Retinal pigment epithelial cell (primary cell): ENCODE measurements around the gene PRODH.

ENCODE experiments used
- DNase-seq: peaks from one replicate; pipeline ENCODE4 v3.0.0-alpha.2; 2010; ENCODE audit warnings: low read depth
- H3K4me3 ChIP-seq: 2 replicates; pipeline ENCODE4 v1.5.1; 2011; ENCODE audit warnings: mild to moderate bottlenecking, low read length, control low read depth, moderate library complexity
- CTCF ChIP-seq: conservative IDR thresholded peaks from 2 replicates; pipeline ENCODE4 v1.5.1; 2011; ENCODE audit warnings: low read depth, low read length, control low read depth, inconsistent platforms

The PRODH gene

GRCh38 chr22:18935889-18936529 lies at the start of gene PRODH:
Gene PRODH, minus strand, starts transcription at chr22:18936293. Its CDS starts 6 bp downstream, at chr22:18936287.
- TF ChIP-seq CTCF = no peak
- no peak within 1 kb of the TSS for H3K4me3 ChIP-seq
- DNase-seq = no peak

- no peak for TF ChIP-seq CTCF
- H3K4me3 ChIP-seq = no peak overlapping the region
- DNase-seq = no peak
These were observed 49.7 kb upstream of the PRODH start for GRCh38 chr22:18985780-18986179.

- no peak for TF ChIP-seq CTCF
- no peak for DNase-seq
These were observed 48.5 kb upstream of the PRODH start for GRCh38 chr22:18984564-18984963.

DNA sequence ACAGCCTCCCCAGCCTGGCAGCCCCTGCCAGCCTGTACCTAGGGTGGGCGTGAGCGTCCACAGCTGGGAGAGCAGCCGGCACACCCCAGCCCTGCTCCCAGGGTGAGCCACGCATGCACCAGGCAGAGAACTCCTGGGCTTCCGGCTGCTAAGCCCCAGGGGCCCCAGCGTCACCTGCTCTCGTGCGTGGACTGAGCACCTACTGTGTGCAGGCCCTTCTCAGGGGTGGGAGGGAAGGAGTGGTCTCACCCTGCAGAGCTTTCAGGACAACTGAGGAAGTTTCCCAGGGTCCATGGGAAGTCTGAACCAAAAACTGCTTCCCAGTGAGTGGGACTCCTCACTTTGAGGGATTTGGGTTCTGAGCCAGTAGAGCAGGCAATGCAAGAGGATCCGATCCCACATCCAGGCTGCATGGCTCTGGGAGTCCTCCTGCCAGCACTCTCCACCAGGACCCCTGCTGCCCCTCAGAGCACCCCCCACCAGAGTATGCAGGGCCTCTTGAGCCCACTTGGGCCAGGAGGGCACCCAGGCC lies 47.1 kb upstream of the PRODH start:
- DNase-seq = no peak
- no peak overlapping the region for H3K4me3 ChIP-seq
- no peak for TF ChIP-seq CTCF

More at GRCh38 chr22:18984564-18984963, 48.5 kb upstream of the PRODH start:
- no peak overlapping the region for H3K4me3 ChIP-seq

- no peak for TF ChIP-seq CTCF
- no peak overlapping the region for H3K4me3 ChIP-seq
- no peak for DNase-seq
These were observed 44.7 kb upstream of the PRODH start for GRCh38 chr22:18980829-18981228.

- H3K4me3 ChIP-seq = no peak overlapping the region
- TF ChIP-seq CTCF = no peak
- DNase-seq = no peak
These were observed 43.9 kb upstream of the PRODH start for GRCh38 chr22:18979957-18980356.

GRCh38 chr22:18978506-18978905 lies 42.4 kb upstream of the PRODH start:
- DNase-seq = no peak
- no peak overlapping the region for H3K4me3 ChIP-seq
- no peak for TF ChIP-seq CTCF
